NK-92 (cell line): Measurements from ENCODE around the gene TCP11X1.
"Not testable (repeated sequence)": the region's sequence is repeated elsewhere in the genome, so short reads cannot be mapped to it uniquely, and the experiment has no call there.

ENCODE experiments used
- DNase-seq: peaks from one replicate; lab custom pipeline; 2025; ENCODE audit not compliant: unreplicated experiment; lab: John Stamatoyannopoulos, UW

Gene TCP11X1

GRCh38 chrX:102214986-102215385, at the start of gene TCP11X1:
Gene TCP11X1 (plus strand): TSS chrX:102215301.
- not testable (repeated sequence) for DNase-seq

DNA sequence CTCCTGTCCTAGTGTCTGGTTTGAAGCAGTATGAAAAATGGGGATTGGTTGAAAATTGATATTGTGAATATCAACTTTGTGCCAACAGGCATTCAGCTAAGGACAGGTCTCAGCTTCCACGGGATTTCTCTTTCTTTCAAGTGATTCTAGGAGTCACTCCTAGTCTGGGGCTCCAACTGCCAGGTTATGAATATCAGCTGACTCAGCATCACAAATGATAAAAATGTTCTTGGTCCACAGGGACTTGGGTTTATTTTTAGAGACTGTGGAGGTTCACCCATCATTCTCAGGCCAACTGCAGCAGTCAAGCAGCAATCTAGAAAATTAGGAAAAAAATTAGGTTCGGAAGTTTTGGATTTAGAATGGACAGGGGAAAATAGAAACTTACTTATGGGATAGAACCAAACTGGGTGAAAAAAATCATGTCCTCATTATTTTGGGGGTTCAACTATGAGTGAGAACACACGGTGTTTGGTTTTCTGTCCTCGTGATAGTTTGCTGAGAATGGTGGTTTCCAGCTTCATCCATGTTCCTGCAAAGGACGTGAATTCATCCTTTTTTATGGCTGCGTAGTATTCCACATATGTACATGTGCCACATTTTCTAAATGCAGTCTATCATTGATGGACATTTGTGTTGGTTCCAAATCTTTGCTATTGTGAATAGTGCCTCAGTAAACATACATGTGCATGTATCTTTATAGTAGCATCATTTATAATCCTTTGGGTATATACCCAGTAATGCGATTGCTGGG, 29.0 kb upstream of the TCP11X1 start:
- DNase-seq: no peak

- not testable (repeated sequence) for DNase-seq
These were observed 7.2 kb upstream of the TCP11X1 start for GRCh38 chrX:102207940-102208339.

DNA sequence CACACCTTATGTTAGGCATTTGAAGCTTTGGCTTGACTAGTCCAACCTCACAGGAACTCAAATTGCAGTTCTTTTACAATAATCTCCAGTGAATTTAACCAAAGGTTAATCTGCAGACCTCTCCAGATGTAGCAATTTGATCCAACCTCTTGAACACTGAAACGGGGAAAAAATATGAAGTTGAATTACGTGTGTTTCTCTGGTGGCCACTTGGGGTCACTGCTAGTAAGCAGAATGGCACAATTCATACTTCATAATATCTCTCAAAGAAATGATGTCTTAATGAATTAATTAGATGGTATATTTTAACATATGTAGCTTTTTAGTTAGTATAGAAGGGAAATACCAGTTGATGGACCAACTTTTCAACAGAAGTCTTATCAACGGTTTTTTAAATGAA, 1.4 kb downstream of the TCP11X1 start:
- DNase-seq: not testable (repeated sequence)

GRCh38 chrX:102235678-102236077, 20.6 kb downstream of the TCP11X1 start:
- not testable (repeated sequence) for DNase-seq

DNA sequence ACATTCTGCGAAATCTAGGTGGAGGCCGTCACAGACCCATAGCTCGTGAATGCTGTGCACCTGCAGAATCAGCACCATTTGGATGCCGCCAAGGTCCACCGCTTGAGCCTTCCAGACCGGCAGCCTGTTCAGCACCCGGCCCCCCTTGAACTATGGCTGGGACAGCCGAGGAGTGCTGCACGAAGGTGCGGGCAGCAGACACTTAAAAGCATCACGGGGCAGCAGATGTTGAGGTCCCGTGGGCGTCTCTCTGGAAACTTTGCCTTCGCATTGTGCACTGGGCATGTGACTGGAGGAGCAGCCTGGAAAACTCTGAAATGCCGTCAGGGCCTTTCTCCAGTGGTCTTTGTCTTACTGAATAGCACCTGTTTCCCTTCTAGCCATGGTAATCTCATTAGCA, 25.2 kb downstream of the TCP11X1 start:
- not testable (repeated sequence) for DNase-seq

- not testable (repeated sequence) for DNase-seq
These were observed 31.8 kb downstream of the TCP11X1 start, which contains the start of gene NXF2 for GRCh38 chrX:102246893-102247292. Gene NXF2 (plus strand): TSS chrX:102247167. CDS start chrX:102307079, 59,912 bp downstream.

DNA sequence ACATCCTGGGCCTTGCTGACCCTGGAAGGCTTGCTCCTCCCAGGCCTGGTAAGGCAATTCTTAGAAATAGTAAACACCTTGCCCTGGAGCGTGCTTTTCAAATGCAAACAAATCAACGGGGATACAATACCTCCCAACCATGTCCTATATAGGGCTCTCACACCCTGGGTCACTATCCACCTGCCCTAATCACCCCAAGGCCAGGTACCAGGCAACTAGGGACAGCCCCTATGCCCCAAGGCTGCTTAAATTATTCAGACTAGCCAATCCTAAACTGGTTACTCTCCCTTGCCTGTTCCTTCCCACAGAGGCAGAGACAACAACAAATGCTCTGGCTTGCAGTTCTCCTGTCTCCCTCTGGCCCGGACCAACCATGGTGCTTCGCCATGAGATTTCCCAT, 57.1 kb downstream of the TCP11X1 start:
- DNase-seq: not testable (repeated sequence)
